NCI-H510A treated with DMSO at 0.1 percent for 48 hours (cell line): Measurements from ENCODE around the gene ROCK1.
"Not testable (repeated sequence)": the region's sequence is repeated elsewhere in the genome, so short reads cannot be mapped to it uniquely, and the experiment has no call there.

Experiments
- DNase-seq: peaks from one replicate; lab custom pipeline; 2025; lab: John Stamatoyannopoulos, UW

ROCK1 gene

GRCh38 chr18:21052385-21052784 lies 59.2 kb downstream of the ROCK1 start:
- no peak for DNase-seq

- no peak for DNase-seq
Observed at GRCh38 chr18:21051620-21052019, 60.0 kb downstream of the ROCK1 start.

DNA sequence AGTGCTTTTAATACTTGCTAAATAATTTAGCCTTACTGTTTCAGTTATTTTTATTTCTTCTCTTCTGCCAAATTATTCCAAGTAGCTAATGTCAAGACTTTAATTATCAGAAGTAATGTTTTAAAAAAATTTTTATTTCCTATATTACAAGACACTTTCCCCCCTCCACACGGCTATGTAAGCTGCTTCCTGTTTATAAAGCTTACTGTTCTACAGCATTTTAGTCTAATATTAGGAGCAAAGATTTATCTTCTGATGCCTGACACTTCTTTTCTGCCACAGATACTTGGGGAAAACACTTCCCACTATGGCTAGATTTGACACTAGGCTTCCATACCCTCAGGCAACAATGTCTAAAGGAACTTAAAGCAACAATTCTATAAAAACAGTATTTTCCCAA lies 62.3 kb downstream of the ROCK1 start:
- DNase-seq: no peak

- no peak for DNase-seq
Observed at GRCh38 chr18:21047126-21047525, 64.5 kb downstream of the ROCK1 start.

- DNase-seq: no peak
Observed at GRCh38 chr18:21040466-21040865, 71.1 kb downstream of the ROCK1 start.

DNA sequence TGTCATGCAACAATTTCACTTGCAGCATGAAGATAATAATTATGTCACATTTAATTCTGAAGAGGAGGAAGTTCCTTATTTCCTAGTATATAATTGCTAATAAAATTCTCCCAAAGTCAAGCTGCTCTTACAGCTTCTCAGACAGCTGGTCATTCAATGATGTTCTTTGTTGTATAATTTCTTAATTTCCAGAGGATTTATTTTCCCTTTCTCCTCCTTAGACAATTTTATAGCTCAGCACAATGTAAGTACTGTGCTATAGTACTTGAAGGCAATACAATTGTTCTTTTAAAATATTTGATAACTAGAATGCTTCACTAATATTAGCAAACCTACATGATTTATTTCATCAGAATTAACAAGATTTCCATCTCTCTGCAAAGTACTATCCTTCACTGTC lies 73.4 kb downstream of the ROCK1 start:
- no peak for DNase-seq

DNA sequence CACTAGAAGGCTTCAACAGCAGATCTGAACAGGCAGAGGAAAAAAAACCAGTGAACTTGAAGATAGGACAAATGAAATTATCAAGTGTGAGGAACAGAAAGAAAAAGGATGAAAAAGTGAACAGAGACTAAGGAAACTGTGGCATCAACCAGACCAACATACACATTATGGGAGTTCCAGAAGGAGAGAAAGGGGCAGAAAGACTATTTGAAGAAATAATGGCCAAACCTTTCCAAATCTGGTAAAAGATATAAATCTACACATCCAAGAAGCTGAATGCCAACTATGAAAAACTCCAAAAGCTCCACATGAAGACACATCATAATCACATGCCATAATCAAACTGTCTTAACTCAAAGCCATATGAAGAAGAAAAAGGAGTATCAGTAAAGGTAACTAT lies 79.8 kb downstream of the ROCK1 start:
- no peak for DNase-seq

GRCh38 chr18:21018257-21018656 lies 93.4 kb downstream of the ROCK1 start:
- DNase-seq: not testable (repeated sequence)

- DNase-seq: no peak
Observed at GRCh38 chr18:21012308-21012707, 99.3 kb downstream of the ROCK1 start.

GRCh38 chr18:21004726-21005125 lies 106.9 kb downstream of the ROCK1 start:
- no peak for DNase-seq

DNA sequence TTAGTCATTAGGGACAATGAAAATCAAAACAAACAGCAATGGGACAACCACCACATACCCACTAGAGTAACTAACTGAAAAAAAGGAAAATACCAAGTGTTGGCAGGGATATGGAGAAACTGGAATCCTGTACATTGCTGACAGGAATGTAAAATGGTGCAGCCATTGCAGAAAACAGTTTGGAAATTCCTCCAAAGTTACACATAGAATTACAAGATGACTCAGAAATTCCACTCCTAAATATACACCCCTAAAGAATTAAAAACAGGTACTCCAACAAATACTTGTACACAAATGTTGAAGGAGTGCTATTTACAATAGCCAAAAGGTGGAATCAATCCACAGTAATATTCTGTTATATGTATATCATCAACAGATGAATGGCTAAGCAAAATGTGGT lies 110.9 kb downstream of the ROCK1 start:
- DNase-seq: no peak

GRCh38 chr18:20997371-20997770 lies 114.2 kb downstream of the ROCK1 start:
- DNase-seq: no peak

- no peak for DNase-seq
Observed at GRCh38 chr18:20996418-20996817, 115.2 kb downstream of the ROCK1 start.

DNA sequence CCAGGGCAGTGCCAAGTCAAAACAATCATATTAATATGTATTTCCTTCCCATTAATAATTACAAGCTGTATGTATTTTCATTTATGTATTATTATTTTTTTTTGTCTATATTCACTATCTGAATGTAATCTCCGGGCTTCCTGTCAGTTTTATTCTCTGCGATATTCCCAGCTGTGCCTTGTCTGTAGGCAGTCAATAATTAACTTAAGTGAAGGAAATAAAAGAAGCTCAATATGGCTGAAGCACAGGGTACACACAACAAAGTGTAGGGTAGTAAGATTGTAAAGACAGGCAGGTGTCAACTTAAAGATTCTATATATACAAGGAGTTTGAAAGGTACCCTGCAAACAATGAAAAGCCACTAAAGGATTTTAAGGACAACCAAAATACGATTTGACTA lies 122.9 kb downstream of the ROCK1 start:
- DNase-seq: no peak

GRCh38 chr18:20975077-20975476 lies 136.5 kb downstream of the ROCK1 start:
- no peak for DNase-seq

- peak; percentile 4 for DNase-seq
Observed at GRCh38 chr18:20971886-20972267, 139.7 kb downstream of the ROCK1 start.

DNA sequence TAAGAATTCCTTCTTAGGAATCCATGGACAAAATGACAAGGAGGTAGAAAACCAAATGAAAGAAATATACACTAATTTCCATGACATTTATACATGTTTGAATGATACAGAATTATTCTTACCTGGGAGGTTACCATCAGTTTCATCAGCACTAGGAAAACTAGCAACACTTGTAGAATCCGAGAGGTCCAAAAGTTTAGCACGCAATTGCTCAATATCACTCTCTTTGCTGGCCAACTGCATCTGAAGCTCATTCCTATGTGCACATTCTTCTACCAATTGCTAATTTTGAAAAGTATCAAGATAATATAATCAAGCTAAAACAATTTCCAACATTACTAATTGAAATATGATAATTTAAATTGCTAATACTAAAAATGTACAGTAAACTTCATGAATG lies 144.8 kb downstream of the ROCK1 start:
- DNase-seq: no peak

DNA sequence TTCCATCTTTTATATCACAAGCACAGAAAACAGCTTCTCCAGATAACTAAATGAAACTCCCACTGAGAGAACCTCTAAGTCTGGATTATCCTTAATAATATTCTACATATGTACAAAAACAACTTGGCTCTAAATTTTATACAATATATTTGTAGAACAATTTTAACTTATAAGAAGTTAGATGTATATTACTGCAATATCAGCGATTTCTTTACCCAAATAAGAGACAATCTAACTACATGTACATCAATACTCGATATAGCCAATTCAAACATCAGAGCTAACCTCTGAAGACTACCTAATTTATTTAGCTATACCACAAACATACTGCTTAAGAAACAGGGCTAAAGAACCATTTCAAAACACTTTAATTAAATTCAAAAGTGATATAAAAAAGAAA lies 148.6 kb downstream of the ROCK1 start:
- no peak for DNase-seq

DNA sequence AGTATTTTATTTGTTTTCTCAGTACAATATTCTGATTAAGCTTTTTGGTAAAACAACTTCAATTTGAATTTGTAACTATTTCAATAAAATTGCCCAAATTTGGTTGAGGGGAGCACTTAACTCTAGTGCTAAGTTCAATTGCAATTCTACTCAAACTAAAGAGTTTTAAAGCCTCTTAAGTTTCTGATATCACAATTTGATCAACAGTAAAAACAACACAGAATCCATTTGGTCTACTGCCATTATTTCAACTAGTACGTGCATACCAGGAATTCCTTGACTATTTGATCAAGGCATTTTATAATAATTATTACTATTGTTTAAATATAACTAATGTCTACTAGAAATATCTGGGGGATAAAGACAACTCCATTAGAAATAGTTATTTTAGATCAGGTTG lies 150.9 kb downstream of the ROCK1 start:
- no peak for DNase-seq

GRCh38 chr18:20950827-20951226 lies 160.8 kb downstream of the ROCK1 start:
- not testable (repeated sequence) for DNase-seq
